HG03521 (cell line): Measurements from ENCODE around the gene GAB1.
A peak's percentile ranks its signal among the peaks of the same experiment; 100 is the strongest.

Experiments
- ATAC-seq: cut with Tn5 transposase; IDR thresholded peaks from one replicate; pipeline ENCODE4 v1.9.1; 2021; ENCODE audit warnings: mild to moderate bottlenecking, moderate library complexity; ENCODE audit not compliant: unreplicated experiment

Gene GAB1

DNA sequence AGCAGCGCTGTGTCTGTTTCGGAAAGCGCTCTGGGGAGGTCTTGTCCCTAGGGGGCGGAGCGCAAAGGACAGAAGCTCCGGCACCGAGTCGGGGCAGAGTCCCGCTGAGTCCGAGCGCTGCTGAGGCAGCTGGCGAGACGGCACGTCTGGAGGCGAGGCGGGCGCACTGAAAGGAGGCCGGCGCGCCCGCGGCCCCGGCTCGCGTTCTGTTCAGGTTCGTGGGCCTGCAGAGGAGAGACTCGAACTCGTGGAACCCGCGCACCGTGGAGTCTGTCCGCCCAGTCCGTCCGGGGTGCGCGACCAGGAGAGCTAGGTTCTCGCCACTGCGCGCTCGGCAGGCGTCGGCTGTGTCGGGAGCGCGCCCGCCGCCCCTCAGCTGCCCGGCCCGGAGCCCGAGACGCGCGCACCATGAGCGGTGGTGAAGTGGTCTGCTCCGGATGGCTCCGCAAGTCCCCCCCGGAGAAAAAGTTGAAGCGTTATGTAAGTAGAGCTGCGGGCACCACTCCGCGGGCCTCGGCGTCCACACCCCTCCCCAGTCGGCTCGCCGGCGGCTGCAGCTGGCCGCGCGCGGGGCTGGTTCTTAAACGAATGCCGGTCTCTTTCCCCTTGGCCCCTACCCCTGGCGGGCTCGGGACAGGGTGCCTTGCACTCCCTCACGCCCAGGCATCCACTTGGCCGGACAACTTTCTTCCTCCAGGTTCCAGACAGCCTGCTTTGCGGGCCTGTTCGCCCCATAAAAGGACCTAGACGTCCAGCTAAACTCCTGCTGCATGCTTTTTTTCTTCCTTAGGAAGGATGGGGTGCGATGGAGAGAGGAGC, at the start of gene GAB1:
Gene GAB1 (plus strand): TSS at position 96 of the 819 bp plus-strand sequence. CDS start 313 bp downstream, at position 409.
- ATAC-seq, result peak; percentile 70

DNA sequence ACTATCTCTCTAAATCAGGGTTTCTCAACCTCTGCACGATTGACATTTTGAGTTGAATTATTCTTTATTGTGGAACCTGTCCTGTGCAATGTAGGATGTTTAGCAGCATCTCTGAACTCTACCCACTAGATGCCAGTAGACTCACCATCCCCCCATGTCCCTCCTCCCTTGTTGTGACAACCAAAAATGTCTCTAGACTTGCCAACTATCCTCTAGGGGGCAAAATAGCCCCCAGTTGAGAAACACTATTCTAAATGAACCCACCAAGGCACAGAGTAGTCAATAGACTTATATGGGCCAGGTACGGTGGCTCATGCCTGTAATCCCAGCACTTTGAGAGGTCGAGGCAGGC, 49.1 kb upstream of the GAB1 start:
- ATAC-seq, result no peak

DNA sequence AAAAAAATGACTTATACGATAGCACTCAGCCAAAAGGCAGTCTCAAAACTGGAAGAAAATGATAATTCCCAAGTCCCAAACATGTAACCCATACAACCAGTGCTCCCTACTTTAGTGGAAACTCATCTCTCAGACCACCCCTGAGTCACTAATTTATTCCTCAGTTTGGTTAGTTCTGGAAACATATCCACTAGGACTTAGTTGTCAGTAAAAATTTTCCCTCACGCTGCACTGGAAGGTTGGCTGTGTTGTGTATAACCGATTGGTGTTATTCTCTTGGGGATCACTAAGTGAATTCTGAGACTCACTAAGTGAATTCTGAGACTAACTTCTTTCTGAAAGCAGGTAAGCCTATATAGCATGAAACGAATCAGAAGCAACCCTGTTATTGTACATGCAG, 48.5 kb upstream of the GAB1 start:
- no peak for ATAC-seq

DNA sequence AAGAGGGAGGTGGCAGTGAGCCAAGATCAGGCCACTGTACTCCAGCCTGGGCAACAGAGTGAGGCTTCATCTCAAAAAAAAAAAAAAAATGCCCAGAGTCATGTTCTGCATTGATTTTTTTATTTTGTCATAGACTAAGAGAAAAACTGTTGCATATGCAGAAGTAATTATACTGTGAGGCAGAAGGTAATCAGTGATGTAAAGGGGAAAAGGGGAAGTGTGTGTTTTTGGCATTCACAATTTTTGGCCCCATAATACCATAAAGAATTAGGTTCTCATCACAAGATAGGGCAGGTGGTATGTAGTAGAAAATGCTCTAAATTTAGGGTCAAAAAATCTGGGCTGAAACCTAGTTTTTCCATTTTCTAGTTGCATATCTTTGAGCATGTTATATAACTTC, 47.3 kb upstream of the GAB1 start:
- no peak for ATAC-seq

DNA sequence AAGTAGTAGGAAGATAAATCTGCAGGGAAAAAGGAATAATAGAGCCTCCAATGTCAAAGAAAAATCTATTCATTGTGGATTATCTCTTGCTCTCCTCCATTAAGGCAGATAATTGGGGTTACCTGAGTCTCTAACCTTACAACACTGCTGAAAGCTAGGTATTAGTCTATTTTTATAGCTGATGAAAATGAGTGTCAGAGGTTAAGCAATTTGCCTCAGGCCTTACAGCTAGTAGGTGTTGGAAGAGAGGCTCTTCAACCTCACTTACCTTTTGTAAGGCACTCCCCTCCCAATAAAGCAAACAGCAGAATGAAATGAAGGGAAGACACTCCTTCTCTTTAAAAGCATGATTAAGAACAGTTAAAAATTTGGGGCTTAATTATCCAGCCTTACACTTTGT, 45.4 kb upstream of the GAB1 start:
- no peak for ATAC-seq

DNA sequence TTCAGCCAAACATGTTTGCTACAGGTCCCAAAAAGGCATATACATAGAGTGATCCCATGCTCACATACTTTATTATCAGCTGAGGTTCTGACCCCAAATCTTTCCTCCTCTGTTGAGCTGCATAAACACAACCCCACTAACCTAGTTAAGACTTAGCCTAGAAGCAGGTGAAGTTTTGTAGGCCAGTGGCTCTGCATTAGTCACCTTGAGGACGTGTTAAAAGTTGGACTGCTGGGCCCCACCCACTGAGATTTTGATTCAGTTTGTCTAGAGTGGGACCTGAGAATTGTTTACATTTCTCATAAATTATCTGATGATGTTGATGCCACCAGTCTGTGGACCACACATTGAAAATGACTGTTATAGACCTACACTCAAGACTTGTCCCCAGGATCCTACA, 43.8 kb upstream of the GAB1 start:
- no peak for ATAC-seq

DNA sequence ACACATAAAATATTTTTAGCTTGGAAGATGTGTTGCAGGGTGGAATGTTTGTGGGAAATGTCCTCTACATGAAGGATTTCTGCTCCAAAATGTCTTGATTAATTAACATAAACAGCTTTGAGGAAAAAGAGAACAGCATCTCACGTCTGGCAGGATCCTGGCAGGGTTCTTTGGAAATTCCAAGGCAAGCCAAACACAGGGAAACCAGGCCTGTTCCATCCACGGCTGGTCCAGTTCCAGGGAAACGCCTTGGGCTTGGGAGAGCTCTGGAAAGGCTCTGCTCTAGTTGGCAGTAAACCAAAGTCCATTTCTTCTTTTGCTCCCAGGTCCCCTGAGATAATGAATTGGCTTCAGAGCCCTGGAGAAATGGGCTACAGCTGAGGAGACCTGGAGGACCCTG, 42.4 kb upstream of the GAB1 start:
- no peak for ATAC-seq

DNA sequence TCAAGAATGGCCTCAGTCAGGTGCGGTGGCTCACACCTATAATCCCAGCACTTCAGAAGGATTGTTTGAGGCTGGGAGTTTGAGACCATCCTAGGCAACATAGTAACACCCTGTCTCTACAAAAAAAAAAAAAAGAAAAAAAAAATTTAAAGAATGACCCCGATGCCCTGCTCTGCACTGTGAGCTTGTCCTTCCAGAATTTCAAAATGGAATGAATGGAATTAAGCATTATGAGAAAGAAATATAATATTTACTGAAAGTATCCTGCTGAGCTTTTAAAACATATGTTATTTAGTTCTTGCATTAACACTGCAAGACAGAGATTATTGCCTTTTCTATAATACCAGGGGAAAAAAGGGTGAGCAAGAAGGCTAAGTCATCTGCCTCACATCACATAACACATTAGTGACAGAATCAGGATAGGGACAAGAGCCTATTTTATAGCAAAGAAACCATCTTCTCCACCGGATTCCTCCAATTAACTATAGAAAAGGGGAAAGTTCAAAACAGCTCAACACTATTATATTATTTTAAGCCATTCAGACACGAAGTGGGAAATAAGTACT, 41.9 kb upstream of the GAB1 start:
- ATAC-seq, result no peak

DNA sequence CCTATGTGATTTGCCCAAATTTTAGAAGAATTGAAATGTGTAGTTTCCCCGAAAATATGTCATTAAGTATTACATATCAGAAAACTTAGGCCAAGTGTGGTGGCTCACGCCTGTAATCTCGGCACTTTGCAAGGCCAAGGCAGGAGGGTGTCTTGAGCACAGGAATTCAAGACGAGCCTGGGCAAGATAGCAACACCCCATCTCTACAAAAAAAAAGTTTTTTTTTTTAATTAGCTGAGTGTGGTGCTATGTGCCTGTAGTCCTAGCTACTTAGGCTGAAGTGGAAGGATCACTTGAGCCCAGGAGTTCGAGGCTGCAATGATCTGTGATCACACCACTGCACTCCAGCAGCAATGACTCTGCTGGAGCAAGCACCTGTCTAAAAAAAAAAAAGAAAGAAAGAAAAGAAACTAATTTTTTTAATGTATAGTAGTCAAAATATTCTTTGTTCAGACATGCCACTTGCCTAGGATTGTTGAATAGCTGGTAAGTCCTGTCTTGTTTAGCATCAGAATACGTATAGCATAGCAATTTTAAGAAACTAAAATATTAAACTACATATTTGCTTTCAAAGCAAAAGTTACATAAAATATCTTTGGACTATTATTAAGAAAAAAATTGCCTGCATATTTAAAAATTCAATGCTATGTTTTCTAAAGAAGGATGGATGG, 40.1 kb upstream of the GAB1 start:
- no peak for ATAC-seq

DNA sequence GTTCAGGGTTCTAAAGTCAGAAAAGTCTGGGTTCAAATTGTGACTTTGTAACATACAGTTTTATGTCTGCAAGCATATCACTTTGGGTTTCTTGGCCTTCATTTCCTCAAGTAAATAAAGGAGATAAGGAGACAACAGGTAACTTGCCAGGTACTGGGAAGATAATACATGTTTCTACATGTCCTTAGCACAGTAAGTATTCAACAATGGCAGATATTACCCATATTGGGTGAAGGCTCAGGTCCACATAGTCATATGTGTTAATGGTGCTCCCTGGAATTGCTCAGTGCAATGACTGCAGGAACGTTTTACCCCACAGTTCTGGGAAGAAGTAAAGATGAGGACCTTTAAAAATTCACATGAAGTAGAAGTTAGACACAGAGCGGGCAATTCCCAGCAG, 35.8 kb upstream of the GAB1 start:
- no peak for ATAC-seq

DNA sequence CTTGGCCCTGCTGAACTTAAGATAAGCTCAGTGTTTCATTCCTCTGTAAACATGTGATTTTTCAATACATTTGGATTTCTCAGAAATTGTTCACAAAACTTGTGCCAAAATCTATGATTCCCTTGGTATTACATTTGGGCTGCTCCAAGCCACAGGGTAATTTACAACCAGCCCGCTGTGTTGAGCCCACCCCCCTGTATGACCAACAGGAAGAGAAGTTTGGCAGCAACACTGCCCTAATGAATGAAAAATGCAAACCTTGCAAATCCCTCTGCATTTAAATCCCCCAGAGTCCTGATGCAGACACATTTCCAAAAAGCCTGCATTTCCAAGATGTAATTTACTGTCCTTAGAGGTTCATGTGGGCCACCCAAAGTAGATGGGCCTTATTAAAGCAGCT, 34.1 kb upstream of the GAB1 start:
- no peak for ATAC-seq

DNA sequence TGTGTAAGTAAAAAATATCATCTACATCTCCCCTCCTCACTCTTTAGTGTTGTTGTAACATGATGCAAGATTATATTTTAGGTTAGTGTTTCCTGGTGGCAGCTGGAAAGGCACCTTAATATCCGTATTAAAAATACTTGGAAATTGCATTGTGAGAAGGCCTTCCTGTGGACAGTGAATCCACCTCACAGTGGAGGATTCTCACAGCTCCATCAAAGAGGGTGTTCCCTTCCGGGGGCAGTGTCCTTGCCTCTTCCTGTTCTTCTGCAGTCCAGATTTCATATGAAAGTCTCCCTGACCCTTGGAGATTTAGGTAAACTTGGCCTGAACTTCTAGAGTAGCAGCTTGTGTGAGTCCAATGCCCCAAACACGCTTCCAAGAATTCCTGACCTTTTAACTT, 29.9 kb upstream of the GAB1 start:
- no peak for ATAC-seq

DNA sequence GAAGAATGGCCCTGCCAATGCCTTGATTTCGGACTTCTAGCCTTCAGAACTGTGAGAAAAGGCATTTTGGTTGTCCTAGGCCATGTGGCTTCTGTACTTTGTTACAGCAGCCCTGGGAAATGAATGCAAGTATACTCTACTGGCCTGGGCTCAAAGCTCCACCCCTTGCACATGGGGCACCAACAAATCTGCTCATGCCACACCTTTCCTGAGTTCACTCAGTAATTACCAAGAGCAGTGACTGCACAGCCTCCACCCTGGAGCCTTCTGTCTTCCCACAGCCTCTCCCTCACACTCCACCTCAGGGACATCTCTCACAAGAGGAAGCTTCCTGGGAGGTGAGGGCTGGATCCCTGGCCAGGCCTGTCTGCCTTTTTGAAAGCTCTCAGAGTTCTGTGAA, 29.1 kb upstream of the GAB1 start:
- ATAC-seq, result no peak

DNA sequence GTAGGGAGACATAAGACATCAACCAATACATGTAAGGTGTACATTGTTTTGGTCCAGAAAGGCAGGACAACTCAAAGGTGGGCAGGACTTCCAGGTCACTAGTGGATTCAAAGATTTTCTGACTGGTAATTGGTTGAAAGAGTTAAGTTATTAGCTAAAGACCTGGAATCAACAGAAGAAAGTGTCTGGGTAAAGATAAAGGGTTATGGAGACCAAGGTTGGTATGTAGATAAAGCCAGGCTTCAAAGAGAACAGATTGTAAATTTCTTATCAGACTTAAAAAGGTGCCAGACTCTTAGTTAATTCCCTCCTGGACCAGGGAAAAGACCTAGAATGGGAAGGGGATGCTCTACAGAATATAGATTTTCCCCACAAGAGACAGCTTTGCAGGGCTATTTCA, 28.3 kb upstream of the GAB1 start:
- no peak for ATAC-seq

DNA sequence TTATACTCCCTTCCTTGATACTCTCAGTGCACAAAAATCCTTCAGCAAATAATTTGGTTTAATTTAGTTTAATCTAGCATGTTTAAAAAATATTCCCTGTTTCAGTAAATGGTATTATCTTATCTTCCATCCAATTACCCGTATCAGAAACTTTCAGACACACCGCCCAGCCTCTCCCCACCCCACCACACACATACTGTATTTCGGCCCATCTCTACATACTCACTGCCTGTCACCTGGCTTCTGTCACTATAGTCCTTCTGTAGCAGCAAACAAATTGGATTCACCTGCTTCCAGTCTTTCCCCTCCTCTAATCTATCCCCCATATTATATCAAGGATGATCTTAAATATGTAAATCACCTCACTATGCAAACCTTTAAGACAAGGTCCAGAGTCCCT, 24.8 kb upstream of the GAB1 start:
- ATAC-seq, result no peak

DNA sequence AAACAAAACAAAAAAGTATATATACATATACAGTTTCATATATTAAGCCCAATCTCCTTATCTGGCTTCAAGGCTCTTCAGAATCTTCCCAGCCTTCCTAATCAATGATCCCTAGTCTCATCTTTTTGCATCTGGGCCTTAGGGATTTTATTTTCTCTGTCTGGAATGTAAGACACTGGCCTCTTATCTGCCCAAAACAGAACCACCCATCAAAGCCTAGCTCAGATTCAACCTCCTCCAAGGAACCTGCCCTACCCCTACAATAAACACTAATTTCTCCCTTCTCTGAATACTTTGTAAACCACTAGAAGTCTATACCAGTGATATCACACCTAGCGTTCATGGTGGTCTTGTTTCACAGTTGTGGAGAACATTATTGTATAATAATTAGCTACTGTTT, 23.2 kb upstream of the GAB1 start:
- no peak for ATAC-seq

DNA sequence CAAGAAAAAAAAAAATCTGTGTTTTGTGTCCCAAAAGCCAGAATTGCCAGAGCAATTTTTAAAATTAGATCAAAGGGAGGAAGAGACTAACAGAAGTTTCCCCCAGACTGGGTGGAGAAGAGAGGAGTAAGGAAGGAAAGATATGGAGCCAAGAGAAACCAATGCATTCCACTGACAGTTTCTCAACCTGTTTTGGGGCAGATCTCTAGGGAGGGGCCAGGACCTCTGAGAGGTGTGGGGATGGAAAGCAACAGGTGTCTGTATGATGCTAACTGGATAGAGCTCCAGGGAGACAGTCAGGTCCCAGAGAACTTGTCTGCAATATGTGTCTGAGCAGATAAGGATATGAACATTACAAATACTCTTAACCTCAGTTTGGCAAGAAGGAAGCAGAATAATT, 22.7 kb upstream of the GAB1 start:
- ATAC-seq, result no peak

DNA sequence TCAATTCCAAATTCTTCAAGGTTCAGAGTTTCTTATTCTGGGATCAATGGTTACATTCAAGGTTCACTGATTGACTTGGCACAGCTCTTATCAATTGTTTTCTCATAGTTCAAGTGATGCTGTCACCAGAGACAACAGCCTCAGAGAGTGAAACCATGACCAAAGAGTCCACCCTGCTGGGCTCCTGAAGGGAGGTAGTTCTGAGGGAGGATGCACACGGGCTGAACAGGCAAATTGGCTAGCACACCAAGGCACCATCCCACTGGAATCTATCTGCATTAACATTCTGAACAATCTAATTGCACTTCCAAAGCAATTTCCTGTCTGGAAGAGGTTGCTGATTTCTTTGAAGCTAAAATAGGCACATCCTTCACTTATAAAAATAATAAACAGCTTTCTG, 16.6 kb upstream of the GAB1 start:
- no peak for ATAC-seq

DNA sequence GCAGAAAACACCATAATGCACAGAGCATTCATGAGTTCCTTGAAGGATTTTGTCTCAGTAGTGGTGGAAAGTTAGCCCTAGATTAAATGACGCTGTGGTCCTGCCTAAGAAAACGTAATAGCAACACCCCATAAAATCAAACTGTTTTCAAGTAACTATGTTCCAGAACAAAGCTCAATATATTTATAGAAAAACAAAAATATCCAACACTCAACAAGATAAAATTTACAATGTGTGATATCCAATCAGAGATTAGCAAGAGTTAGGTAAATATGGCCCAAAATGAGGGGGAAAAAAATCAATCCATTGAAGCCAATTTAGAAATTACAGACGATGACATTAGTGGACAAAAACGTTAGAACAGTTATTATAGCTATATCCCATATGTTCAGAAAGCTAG, 9.9 kb upstream of the GAB1 start:
- ATAC-seq, result no peak

DNA sequence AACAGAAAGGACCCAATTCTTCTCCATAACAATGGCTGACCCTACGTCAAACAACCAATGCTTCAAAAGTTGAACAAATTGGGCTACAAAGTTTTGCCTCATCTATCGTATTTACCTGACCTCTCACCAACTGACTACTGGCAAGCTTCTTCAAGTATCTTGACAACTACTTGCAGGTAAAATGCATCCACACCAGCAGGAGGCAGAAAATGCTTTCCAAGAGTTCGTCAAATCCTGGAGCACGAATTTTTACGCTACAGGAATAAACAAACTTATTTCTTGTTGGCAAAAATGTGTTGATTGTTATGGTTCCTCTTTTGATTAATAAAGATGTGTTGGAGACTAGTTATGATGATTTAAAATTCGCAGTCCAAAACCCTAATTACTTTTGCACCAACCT, 6.7 kb upstream of the GAB1 start:
- ATAC-seq, result no peak

DNA sequence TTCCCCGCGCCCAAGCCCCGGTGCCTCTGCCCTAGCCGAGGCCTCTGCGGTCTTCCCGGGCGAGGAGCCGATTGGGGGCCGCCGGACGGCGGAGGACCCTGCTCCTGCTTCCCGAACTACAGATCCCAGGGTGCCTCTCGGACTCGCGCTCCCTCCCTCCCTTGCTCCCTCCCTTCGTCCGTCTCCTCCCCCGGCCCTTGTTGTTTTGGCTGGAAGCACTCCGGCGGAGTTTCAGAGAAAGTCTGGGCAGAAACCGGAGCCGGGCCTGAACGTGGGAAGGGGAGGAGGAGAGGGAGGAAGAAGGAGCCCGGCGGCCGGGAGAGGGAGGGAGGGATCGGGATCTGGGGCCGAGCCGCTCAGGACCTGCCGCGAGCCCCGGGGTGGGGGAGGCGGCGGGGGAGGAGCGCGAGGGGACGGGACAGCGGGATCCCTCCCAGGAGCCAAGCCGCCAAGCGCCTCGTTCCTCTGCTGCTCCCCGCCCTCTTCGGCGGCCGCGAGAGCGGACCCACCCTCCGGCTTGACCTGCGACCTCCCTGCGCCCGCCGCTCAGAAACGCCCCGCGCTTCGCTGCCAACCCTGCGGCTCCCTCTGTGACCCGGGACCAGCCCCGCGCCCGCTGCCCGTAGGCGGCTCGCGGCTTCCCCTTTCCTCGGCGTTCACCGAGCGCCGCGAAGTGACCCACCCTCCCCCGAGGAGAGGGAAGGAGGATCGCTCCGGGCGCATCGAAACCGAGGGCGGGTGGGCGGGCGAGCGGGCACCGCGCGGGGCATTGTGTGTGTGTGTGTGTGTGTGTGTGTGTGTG, 496 bp upstream of the GAB1 start:
- peak; percentile 36 for ATAC-seq
